Measurements from ENCODE around the gene TAF8. TPM values are rescaled to one million over a fixed set of nuclear protein-coding genes. Genes with fewer than 3 reads are reported as not detected.

The TAF8 gene
- total and polyA plus RNA-seq, 7 experiments from 2014 or later: 23.3 to 58.2 (median 47.2) TPM

GRCh38 chr6:42071881-42072583 is 21.7 kb downstream of the TAF8 start:
- CTCF ChIA-PET: interaction anchor here (1.2 kb wide), 1 partner anchor 21 kb away, joined by 3 read pairs; no protein-coding TSS in a partner anchor
- Histone ChIP-seq H3K4me3 (ENCODE audit: low read length) (no peak overlapping the region), H3K36me3 (ENCODE audit: control insufficient read depth in 2 of 3, insufficient read depth in 3 of 3, low read length in 3 of 3) (peaks cover 18 to 91% (median 27%) of the 10 kb centered on the region in 3 experiments), H3K27me3 (ENCODE audit: control insufficient read depth in 2 of 2, insufficient read depth in 2 of 2, low read length in 2 of 2) (no peaks in the 10 kb centered on the region), H3K4me1 (ENCODE audit: control insufficient read depth in 2 of 2, insufficient read depth in 2 of 2, low read length in 2 of 2) (no peaks in the 10 kb centered on the region), H3K27ac (ENCODE audit: low read depth, low read length) (no peak overlapping the region), H3K9me3 (ENCODE audit: control insufficient read depth in 2 of 3, low read length in 3 of 3) (no peaks in the 10 kb centered on the region)
- intact Hi-C loops (cut with micrococcal nuclease): loop anchor here in 1 of 2 donors (10.0 kb wide), 1 partner anchor 473 kb away; no protein-coding TSS in a partner anchor
- no peak for DNase-seq
- Mint-ChIP-seq H3K27me3 (no peaks in the 10 kb centered on the region), H3K9me3 (peaks cover 0 to 1% (median 0%) of the 10 kb centered on the region in 11 donors), H3K27ac (peak overlapping the region in 4 of 9 donors; percentile 10 to 56 (median 42)), H3K4me1 (peaks cover 0 to 12% (median 4%) of the 10 kb centered on the region in 7 donors), H3K36me3 (peaks cover 5 to 27% (median 15%) of the 10 kb centered on the region in 5 donors), H3K4me3 (no peak overlapping the region)
- no peak for ATAC-seq
- POLR2A ChIA-PET: interaction anchor here (0.6 kb wide), 1 partner anchor 131 kb away, joined by 3 read pairs; no protein-coding TSS in a partner anchor

GRCh38 chr6:42073287-42073686 is 23.0 kb downstream of the TAF8 start:
- no peak for DNase-seq
- Histone ChIP-seq H3K9me3 (ENCODE audit: control insufficient read depth in 2 of 3, low read length in 3 of 3) (no peaks in the 10 kb centered on the region), H3K4me3 (ENCODE audit: low read length) (no peak overlapping the region), H3K36me3 (ENCODE audit: control insufficient read depth in 2 of 3, insufficient read depth in 3 of 3, low read length in 3 of 3) (peaks cover 11 to 91% (median 26%) of the 10 kb centered on the region in 3 experiments), H3K27ac (ENCODE audit: low read depth, low read length) (no peak overlapping the region), H3K4me1 (ENCODE audit: control insufficient read depth in 2 of 2, insufficient read depth in 2 of 2, low read length in 2 of 2) (no peaks in the 10 kb centered on the region), H3K27me3 (ENCODE audit: control insufficient read depth in 2 of 2, insufficient read depth in 2 of 2, low read length in 2 of 2) (no peaks in the 10 kb centered on the region)
- no peaks in the 10 kb centered on the region for H3K27me3 Mint-ChIP-seq
- ATAC-seq: no peak
- POLR2A ChIA-PET: interaction anchor here (0.8 kb wide), 1 partner anchor 22 kb away, joined by 3 read pairs; no protein-coding TSS in a partner anchor
- CTCF ChIA-PET: interaction anchor here (0.6 to 1.6 kb wide), 4 partner anchors 16 to 144 kb away, joined by 3 to 4 read pairs (median 3); partner anchors contain the start of gene MRPS10
- H3K36me3 Mint-ChIP-seq: peaks cover 5 to 32% (median 19%) of the 10 kb centered on the region in 5 donors
- no peak overlapping the region for H3K4me3 Mint-ChIP-seq
- H3K4me1 Mint-ChIP-seq: peaks cover 0 to 12% (median 4%) of the 10 kb centered on the region in 7 donors
- H3K9me3 Mint-ChIP-seq: peaks cover 0 to 1% (median 0%) of the 10 kb centered on the region in 11 donors
- intact Hi-C loops (cut with micrococcal nuclease): loop anchor here in 1 of 2 donors (10.0 kb wide), 1 partner anchor 472 kb away; no protein-coding TSS in a partner anchor
- peak overlapping the region in 7 of 9 donors; percentile 29 to 80 (median 67) for H3K27ac Mint-ChIP-seq

- peaks cover 5 to 46% (median 23%) of the 10 kb centered on the region in 5 donors for H3K36me3 Mint-ChIP-seq
- Histone ChIP-seq H3K27me3 (ENCODE audit: control insufficient read depth in 2 of 2, insufficient read depth in 2 of 2, low read length in 2 of 2) (no peaks in the 10 kb centered on the region), H3K9me3 (ENCODE audit: control insufficient read depth in 2 of 3, low read length in 3 of 3) (no peaks in the 10 kb centered on the region), H3K27ac (ENCODE audit: low read depth, low read length) (no peak overlapping the region), H3K4me3 (ENCODE audit: low read length) (no peak overlapping the region), H3K4me1 (ENCODE audit: control insufficient read depth in 2 of 2, insufficient read depth in 2 of 2, low read length in 2 of 2) (no peaks in the 10 kb centered on the region), H3K36me3 (ENCODE audit: control insufficient read depth in 2 of 3, insufficient read depth in 3 of 3, low read length in 3 of 3) (peaks cover 8 to 90% (median 16%) of the 10 kb centered on the region in 3 experiments)
- no peaks in the 10 kb centered on the region for H3K27me3 Mint-ChIP-seq
- ATAC-seq (no peak), DNase-seq (peak in 8 of 9 donors; percentile 30 to 69 (median 36))
- CTCF ChIA-PET: interaction anchor here (0.6 kb wide), 1 partner anchor 1006 kb away, joined by 3 read pairs; no protein-coding TSS in a partner anchor
- H3K4me1 Mint-ChIP-seq: peaks cover 0 to 12% (median 4%) of the 10 kb centered on the region in 7 donors
- peaks cover 0 to 1% (median 0%) of the 10 kb centered on the region in 11 donors for H3K9me3 Mint-ChIP-seq
- POLR2A ChIA-PET: no interaction called here
- H3K4me3 Mint-ChIP-seq: no peak overlapping the region
- peak overlapping the region in 6 of 9 donors; percentile 17 to 69 (median 52) for H3K27ac Mint-ChIP-seq
- intact Hi-C loops (cut with micrococcal nuclease): loop anchor here (1.0 to 10.0 kb wide), 9 partner anchors 29 to 822 kb away; partner anchors contain the start of gene PRICKLE4 (in 1 of the 2)
Measured at GRCh38 chr6:42075159-42075838, 25.0 kb downstream of the TAF8 start.

- peaks cover 0 to 35% (median 10%) of the 10 kb centered on the region in 5 donors for H3K36me3 Mint-ChIP-seq
- peaks cover 0 to under 1% (median 0%) of the 10 kb centered on the region in 11 donors for H3K9me3 Mint-ChIP-seq
- H3K27ac Mint-ChIP-seq: peak overlapping the region in 1 of 9 donors; percentile 59
- Histone ChIP-seq H3K27ac (ENCODE audit: low read depth, low read length) (no peak overlapping the region), H3K4me3 (ENCODE audit: low read length) (no peak overlapping the region), H3K4me1 (ENCODE audit: control insufficient read depth in 2 of 2, insufficient read depth in 2 of 2, low read length in 2 of 2) (no peaks in the 10 kb centered on the region), H3K36me3 (ENCODE audit: control insufficient read depth in 2 of 3, insufficient read depth in 3 of 3, low read length in 3 of 3) (peaks cover 0 to 84% (median 12%) of the 10 kb centered on the region in 3 experiments), H3K27me3 (ENCODE audit: control insufficient read depth in 2 of 2, insufficient read depth in 2 of 2, low read length in 2 of 2) (no peaks in the 10 kb centered on the region), H3K9me3 (ENCODE audit: control insufficient read depth in 2 of 3, low read length in 3 of 3) (no peaks in the 10 kb centered on the region)
- ChIA-PET POLR2A (no interaction called here), CTCF (interaction anchor here (0.8 to 2.1 kb wide), 3 partner anchors 26 to 277 kb away, joined by 3 to 6 read pairs (median 6); no protein-coding TSS in a partner anchor)
- ATAC-seq (no peak), DNase-seq (no peak)
- no peaks in the 10 kb centered on the region for H3K27me3 Mint-ChIP-seq
- intact Hi-C loops (cut with micrococcal nuclease): loop anchor here in 1 of 2 donors (5.0 to 10.0 kb wide), 2 partner anchors 466 to 819 kb away; no protein-coding TSS in a partner anchor
- peaks cover 0 to 12% (median 4%) of the 10 kb centered on the region in 7 donors for H3K4me1 Mint-ChIP-seq
- no peak overlapping the region for H3K4me3 Mint-ChIP-seq
Measured at GRCh38 chr6:42078386-42078785, 28.1 kb downstream of the TAF8 start.

- Histone ChIP-seq H3K4me3 (ENCODE audit: low read length) (no peak overlapping the region), H3K4me1 (ENCODE audit: control insufficient read depth in 2 of 2, insufficient read depth in 2 of 2, low read length in 2 of 2) (no peaks in the 10 kb centered on the region), H3K27ac (ENCODE audit: low read depth, low read length) (no peak overlapping the region), H3K27me3 (ENCODE audit: control insufficient read depth in 2 of 2, insufficient read depth in 2 of 2, low read length in 2 of 2) (no peaks in the 10 kb centered on the region), H3K36me3 (ENCODE audit: control insufficient read depth in 2 of 3, insufficient read depth in 3 of 3, low read length in 3 of 3) (peaks cover 0 to 75% (median 12%) of the 10 kb centered on the region in 3 experiments), H3K9me3 (ENCODE audit: control insufficient read depth in 2 of 3, low read length in 3 of 3) (no peaks in the 10 kb centered on the region)
- no peak for ATAC-seq
- Mint-ChIP-seq H3K4me1 (peaks cover 0 to 9% (median 1%) of the 10 kb centered on the region in 7 donors), H3K4me3 (no peak overlapping the region), H3K27me3 (no peaks in the 10 kb centered on the region), H3K9me3 (no peaks in the 10 kb centered on the region), H3K36me3 (peaks cover 0 to 31% (median 4%) of the 10 kb centered on the region in 5 donors), H3K27ac (peak overlapping the region in 1 of 9 donors; percentile 60)
- ChIA-PET CTCF (interaction anchor here (0.6 to 2.1 kb wide), 2 partner anchors 24 to 147 kb away, joined by 5 to 6 read pairs; no protein-coding TSS in a partner anchor), POLR2A (no interaction called here)
- intact Hi-C loops (cut with micrococcal nuclease): loop anchor here in 1 of 2 donors (5.0 to 10.0 kb wide), 2 partner anchors 465 to 817 kb away; no protein-coding TSS in a partner anchor
- DNase-seq: no peak
Measured at GRCh38 chr6:42079941-42080464, 29.7 kb downstream of the TAF8 start.

- DNase-seq: no peak
- Histone ChIP-seq H3K27ac (ENCODE audit: low read depth, low read length) (no peak overlapping the region), H3K4me3 (ENCODE audit: low read length) (no peak overlapping the region), H3K4me1 (ENCODE audit: control insufficient read depth in 2 of 2, insufficient read depth in 2 of 2, low read length in 2 of 2) (no peaks in the 10 kb centered on the region), H3K9me3 (ENCODE audit: control insufficient read depth in 2 of 3, low read length in 3 of 3) (no peaks in the 10 kb centered on the region), H3K36me3 (ENCODE audit: control insufficient read depth in 2 of 3, insufficient read depth in 3 of 3, low read length in 3 of 3) (peaks cover 0 to 45% (median 0%) of the 10 kb centered on the region in 3 experiments), H3K27me3 (ENCODE audit: control insufficient read depth in 2 of 2, insufficient read depth in 2 of 2, low read length in 2 of 2) (no peaks in the 10 kb centered on the region)
- H3K27ac Mint-ChIP-seq: peak overlapping the region in 4 of 9 donors; percentile 8 to 68 (median 31)
- no peak for ATAC-seq
- peaks cover 0 to 18% (median 0%) of the 10 kb centered on the region in 5 donors for H3K36me3 Mint-ChIP-seq
- POLR2A ChIA-PET: no interaction called here
- H3K9me3 Mint-ChIP-seq: no peaks in the 10 kb centered on the region
- CTCF ChIA-PET: no interaction called here
- H3K4me1 Mint-ChIP-seq: peaks cover 0 to 9% (median 0%) of the 10 kb centered on the region in 7 donors
- no peak overlapping the region for H3K4me3 Mint-ChIP-seq
- intact Hi-C loops (cut with micrococcal nuclease): no loop called here
- H3K27me3 Mint-ChIP-seq: no peaks in the 10 kb centered on the region
Measured at GRCh38 chr6:42083530-42083929, 33.2 kb downstream of the TAF8 start.

Data from naive thymus-derived CD4-positive, alpha-beta T cell (primary cell).